ENCODE measurements around the gene TSHZ2. TPM values are rescaled to one million over a fixed set of nuclear protein-coding genes. Genes with fewer than 3 reads are reported as not detected.

Gene TSHZ2
- total and polyA plus RNA-seq, 7 donors: 1.2 to 32.7 (median 14.0) TPM

DNA sequence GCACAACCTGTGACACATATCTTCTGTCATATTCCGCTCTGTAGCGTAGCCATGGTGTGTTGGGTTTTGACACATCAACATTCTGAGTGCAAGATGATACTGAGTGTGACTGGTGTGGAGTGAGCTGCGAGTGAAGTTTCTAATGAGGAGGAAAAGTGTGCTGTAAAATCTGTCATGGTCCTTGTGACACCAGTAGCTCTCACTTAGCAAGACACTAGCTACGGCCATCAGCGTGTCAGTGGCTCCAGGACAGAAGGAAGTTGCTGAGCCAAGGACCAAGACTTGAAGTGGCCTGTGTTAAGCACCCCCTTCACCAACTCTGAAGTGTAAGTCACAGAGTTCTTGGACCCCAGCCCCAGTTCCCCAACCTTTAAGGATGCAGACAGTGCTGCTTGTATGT lies 72.1 kb downstream of the TSHZ2 start:
- peaks cover 0 to 22% (median 0%) of the 10 kb centered on the region in 4 donors for H3K4me1 ChIP-seq
- no peak overlapping the region for H3K4me3 ChIP-seq
- no peak for DNase-seq
- peaks cover 0 to 15% (median 0%) of the 10 kb centered on the region in 3 donors for H3K27me3 ChIP-seq
- WGBS, 2 donors: 88 to 89% methylated on average over 5 of the region's 5 CpGs
- intact Hi-C loops (cut with DNase I): no loop called here
- TF ChIP-seq, protein P1, sequence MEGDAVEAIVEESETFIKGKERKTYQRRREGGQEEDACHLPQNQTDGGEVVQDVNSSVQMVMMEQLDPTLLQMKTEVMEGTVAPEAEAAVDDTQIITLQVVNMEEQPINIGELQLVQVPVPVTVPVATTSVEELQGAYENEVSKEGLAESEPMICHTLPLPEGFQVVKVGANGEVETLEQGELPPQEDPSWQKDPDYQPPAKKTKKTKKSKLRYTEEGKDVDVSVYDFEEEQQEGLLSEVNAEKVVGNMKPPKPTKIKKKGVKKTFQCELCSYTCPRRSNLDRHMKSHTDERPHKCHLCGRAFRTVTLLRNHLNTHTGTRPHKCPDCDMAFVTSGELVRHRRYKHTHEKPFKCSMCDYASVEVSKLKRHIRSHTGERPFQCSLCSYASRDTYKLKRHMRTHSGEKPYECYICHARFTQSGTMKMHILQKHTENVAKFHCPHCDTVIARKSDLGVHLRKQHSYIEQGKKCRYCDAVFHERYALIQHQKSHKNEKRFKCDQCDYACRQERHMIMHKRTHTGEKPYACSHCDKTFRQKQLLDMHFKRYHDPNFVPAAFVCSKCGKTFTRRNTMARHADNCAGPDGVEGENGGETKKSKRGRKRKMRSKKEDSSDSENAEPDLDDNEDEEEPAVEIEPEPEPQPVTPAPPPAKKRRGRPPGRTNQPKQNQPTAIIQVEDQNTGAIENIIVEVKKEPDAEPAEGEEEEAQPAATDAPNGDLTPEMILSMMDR (IDR thresholded peaks at IDR 0.05): no peak
- TF ChIP-seq POLR2AphosphoS5 (IDR thresholded peaks at IDR 0.05) (no peak), POLR2A (IDR thresholded peaks at IDR 0.05) (no peak), EP300 (IDR thresholded peaks at IDR 0.05) (no peak)
- H3K9me3 ChIP-seq: peaks cover 0 to 6% (median 2%) of the 10 kb centered on the region in 4 donors
- no peak overlapping the region for H3K27ac ChIP-seq
- no peaks in the 10 kb centered on the region for H3K36me3 ChIP-seq

DNA sequence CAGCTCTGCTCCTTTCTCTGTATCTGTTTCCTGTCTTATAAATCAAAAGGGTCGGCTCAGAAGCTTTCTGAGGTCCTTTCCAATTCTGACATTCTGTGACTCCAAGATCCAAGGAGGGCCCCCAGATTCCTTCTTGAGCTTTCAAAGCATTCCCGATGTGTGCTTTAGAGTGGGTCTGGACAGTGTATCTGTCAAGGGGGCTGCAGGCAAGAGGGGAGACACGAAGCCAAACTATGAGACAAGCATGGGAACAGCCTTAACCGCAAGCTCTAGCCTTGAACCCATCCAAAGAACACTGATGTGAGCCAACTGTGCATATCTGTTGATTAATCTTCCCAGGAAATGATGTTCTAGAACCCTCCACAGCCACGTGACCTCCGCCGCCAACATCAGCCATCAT lies 73.8 kb downstream of the TSHZ2 start:
- H3K4me3 ChIP-seq: no peak overlapping the region
- no peak for TF ChIP-seq EP300 (IDR thresholded peaks at IDR 0.05)
- no peak for TF ChIP-seq POLR2AphosphoS5 (IDR thresholded peaks at IDR 0.05)
- TF ChIP-seq, protein P1 (IDR thresholded peaks at IDR 0.05): no peak
- TF ChIP-seq POLR2A (IDR thresholded peaks at IDR 0.05): no peak
- 61 to 76% methylated on average over 7 of the region's 7 CpGs for WGBS, 2 donors
- intact Hi-C loops (cut with DNase I): no loop called here
- peaks cover 0 to 6% (median 2%) of the 10 kb centered on the region in 4 donors for H3K9me3 ChIP-seq
- H3K27ac ChIP-seq: no peak overlapping the region
- H3K4me1 ChIP-seq: peaks cover 0 to 22% (median 0%) of the 10 kb centered on the region in 4 donors
- no peaks in the 10 kb centered on the region for H3K36me3 ChIP-seq
- no peak for DNase-seq
- peaks cover 0 to 21% (median 0%) of the 10 kb centered on the region in 3 donors for H3K27me3 ChIP-seq

DNA sequence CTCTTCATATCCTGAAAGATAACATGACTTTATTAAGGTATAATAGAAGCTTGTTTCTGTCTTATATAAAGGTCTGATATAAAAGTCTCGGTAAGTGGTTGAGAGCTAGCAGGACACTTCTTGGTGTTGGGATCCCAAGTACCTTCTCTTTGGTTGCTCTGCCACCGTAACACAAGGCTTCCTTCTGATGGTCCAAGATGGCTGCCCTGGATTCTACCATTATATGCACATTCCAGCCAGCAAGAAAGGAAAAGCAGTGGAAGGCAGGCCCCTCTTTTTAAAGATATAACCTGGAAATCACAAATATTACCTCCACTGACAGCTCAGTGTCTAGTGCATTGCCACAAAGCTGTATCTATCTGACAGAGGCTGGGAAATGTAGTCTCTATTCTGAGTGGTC lies 75.0 kb downstream of the TSHZ2 start:
- Histone ChIP-seq H3K27me3 (peaks cover 0 to 21% (median 0%) of the 10 kb centered on the region in 3 donors), H3K27ac (no peak overlapping the region), H3K4me3 (no peak overlapping the region), H3K9me3 (peaks cover 0 to 6% (median 2%) of the 10 kb centered on the region in 4 donors), H3K36me3 (no peaks in the 10 kb centered on the region), H3K4me1 (peaks cover 0 to 15% (median 0%) of the 10 kb centered on the region in 4 donors)
- intact Hi-C loops (cut with DNase I): no loop called here
- TF ChIP-seq, protein P1 (IDR thresholded peaks at IDR 0.05): no peak
- TF ChIP-seq POLR2AphosphoS5 (IDR thresholded peaks at IDR 0.05) (no peak), EP300 (IDR thresholded peaks at IDR 0.05) (no peak), POLR2A (IDR thresholded peaks at IDR 0.05) (no peak)
- no peak for DNase-seq
- 93 to 98% methylated on average over 2 of the region's 2 CpGs for WGBS, 2 donors

DNA sequence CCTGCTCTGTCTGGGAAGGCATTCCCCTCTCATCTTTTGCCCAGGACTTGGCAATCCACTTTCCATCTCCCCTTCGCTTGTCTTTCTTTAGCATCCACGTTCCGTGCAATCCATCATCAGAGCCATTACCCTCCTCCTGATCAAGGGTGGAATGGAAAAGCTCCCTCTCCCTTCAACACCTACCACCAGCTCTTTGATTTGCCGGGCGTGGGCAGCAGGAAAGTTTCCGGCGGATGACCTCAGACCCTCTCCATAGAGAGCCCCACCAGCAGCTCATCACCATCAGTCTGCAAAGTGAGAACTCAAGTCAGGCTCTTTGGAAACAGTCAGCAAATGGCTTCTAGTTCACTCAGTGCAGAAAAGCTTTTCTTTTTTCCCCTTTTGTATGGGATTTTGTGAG lies 76.2 kb downstream of the TSHZ2 start:
- peaks cover 0 to 8% (median 0%) of the 10 kb centered on the region in 4 donors for H3K4me1 ChIP-seq
- no peaks in the 10 kb centered on the region for H3K36me3 ChIP-seq
- H3K27me3 ChIP-seq: peaks cover 0 to 21% (median 0%) of the 10 kb centered on the region in 3 donors
- intact Hi-C loops (cut with DNase I): no loop called here
- H3K27ac ChIP-seq: no peak overlapping the region
- whole genome bisulfite sequencing, 2 donors: 77 to 84% methylated on average over 7 of the region's 7 CpGs
- TF ChIP-seq EP300 (IDR thresholded peaks at IDR 0.05) (no peak), POLR2A (IDR thresholded peaks at IDR 0.05) (no peak), POLR2AphosphoS5 (IDR thresholded peaks at IDR 0.05) (no peak)
- TF ChIP-seq, protein P1 (IDR thresholded peaks at IDR 0.05): no peak
- H3K9me3 ChIP-seq: peaks cover 0 to 6% (median 2%) of the 10 kb centered on the region in 4 donors
- H3K4me3 ChIP-seq: no peak overlapping the region
- DNase-seq: no peak

DNA sequence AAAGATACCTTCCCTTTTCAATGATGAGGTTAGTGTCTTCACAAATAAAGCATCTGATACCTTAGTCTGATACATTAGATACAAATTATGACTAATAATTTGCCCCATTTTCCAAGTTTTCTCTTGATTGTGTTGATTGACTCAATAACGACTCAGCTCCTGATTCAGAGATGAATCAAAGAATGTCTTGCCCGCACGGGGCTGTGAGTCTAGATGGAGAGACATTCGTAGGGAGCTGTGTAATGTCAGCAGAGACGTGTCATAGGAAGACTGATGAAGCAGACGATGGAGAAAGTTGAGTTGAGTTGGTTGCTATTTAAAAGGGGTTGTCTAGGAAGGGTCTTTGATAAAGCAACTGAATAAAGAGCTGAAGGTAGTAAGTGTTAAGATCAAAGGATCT lies 78.2 kb downstream of the TSHZ2 start:
- no peaks in the 10 kb centered on the region for H3K36me3 ChIP-seq
- WGBS, 2 donors: 83 to 88% methylated on average over 6 of the region's 6 CpGs
- no peak for DNase-seq
- H3K27ac ChIP-seq: no peak overlapping the region
- TF ChIP-seq POLR2A (IDR thresholded peaks at IDR 0.05): no peak
- TF ChIP-seq EP300 (IDR thresholded peaks at IDR 0.05): no peak
- TF ChIP-seq, protein P1 (IDR thresholded peaks at IDR 0.05): no peak
- TF ChIP-seq POLR2AphosphoS5 (IDR thresholded peaks at IDR 0.05): no peak
- H3K4me1 ChIP-seq: peaks cover 0 to 5% (median 0%) of the 10 kb centered on the region in 4 donors
- no peak overlapping the region for H3K4me3 ChIP-seq
- peaks cover 0 to 21% (median 0%) of the 10 kb centered on the region in 3 donors for H3K27me3 ChIP-seq
- intact Hi-C loops (cut with DNase I): no loop called here
- H3K9me3 ChIP-seq: peaks cover 0 to 6% (median 2%) of the 10 kb centered on the region in 4 donors
